ENCODE data around the gene SF3B6. TPM values are rescaled to one million over a fixed set of nuclear protein-coding genes. Genes with fewer than 3 reads are reported as not detected.

The SF3B6 gene
- total and polyA plus RNA-seq, 2 experiments from 2014 or later = 140 to 565 TPM

DNA sequence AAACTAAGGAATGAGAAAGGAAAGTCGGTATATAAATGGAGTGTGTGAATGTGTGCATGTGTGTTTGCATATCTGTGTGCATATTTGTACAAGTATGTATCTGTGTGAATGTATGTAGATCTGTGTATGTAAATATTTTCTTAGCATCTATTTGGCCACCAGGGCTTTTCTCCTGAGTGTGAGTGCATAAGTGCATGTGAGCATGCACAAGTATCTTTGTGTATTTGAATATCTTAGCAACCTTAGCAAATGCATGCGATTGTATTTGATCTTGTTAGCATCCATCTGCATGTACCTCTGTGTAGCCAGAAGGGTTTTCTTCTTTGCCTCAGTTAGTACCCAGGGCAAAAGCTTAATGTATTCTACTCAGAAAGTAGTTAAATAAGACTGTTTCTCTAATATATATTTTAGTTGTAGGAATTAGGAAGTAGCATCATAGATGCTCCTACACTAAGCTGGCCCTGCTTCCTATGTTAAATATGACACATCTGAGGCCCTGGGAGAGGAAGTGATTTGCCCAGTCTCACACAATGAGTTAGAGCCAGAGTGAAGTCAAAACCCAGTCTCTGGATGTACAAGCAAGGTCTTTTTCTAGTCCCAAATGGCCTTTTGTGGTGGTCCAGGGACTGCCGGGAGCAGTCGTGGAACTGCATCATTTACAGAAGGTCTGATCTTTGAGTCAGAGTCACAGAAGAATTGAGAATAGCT lies 17.4 kb downstream of the SF3B6 start (continued):
- TF ChIP-seq ZNF462 (CRISPR knock-in tag; IDR thresholded peaks at IDR 0.05) (no peak), POLR2AphosphoS5 (IDR thresholded peaks at IDR 0.05; ENCODE audit: low read depth) (no peak), JUNB (IDR thresholded peaks at IDR 0.05; ENCODE audit: unreplicated experiment) (no peak), ZNF114 (CRISPR knock-in tag; IDR thresholded peaks at IDR 0.05) (no peak), EZH2phosphoT487 (IDR thresholded peaks at IDR 0.05; ENCODE audit: unreplicated experiment) (no peak), EZH2 (IDR thresholded peaks at IDR 0.05; ENCODE audit: low read depth, unreplicated experiment) (no peak), NANOG (IDR thresholded peaks at IDR 0.05; ENCODE audit: borderline replicate concordance) (no peak), CREB1 (CRISPR knock-in tag; IDR thresholded peaks at IDR 0.05; ENCODE audit: low read depth) (no peak), STAT1 (IDR thresholded peaks at IDR 0.05; ENCODE audit: unreplicated experiment) (no peak)
- TF ChIP-seq, protein P1, sequence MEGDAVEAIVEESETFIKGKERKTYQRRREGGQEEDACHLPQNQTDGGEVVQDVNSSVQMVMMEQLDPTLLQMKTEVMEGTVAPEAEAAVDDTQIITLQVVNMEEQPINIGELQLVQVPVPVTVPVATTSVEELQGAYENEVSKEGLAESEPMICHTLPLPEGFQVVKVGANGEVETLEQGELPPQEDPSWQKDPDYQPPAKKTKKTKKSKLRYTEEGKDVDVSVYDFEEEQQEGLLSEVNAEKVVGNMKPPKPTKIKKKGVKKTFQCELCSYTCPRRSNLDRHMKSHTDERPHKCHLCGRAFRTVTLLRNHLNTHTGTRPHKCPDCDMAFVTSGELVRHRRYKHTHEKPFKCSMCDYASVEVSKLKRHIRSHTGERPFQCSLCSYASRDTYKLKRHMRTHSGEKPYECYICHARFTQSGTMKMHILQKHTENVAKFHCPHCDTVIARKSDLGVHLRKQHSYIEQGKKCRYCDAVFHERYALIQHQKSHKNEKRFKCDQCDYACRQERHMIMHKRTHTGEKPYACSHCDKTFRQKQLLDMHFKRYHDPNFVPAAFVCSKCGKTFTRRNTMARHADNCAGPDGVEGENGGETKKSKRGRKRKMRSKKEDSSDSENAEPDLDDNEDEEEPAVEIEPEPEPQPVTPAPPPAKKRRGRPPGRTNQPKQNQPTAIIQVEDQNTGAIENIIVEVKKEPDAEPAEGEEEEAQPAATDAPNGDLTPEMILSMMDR (conservative IDR thresholded peaks at IDR 0.05; ENCODE audit: low read depth in 2 of 2) = no peak
- TF ChIP-seq, protein P2, sequence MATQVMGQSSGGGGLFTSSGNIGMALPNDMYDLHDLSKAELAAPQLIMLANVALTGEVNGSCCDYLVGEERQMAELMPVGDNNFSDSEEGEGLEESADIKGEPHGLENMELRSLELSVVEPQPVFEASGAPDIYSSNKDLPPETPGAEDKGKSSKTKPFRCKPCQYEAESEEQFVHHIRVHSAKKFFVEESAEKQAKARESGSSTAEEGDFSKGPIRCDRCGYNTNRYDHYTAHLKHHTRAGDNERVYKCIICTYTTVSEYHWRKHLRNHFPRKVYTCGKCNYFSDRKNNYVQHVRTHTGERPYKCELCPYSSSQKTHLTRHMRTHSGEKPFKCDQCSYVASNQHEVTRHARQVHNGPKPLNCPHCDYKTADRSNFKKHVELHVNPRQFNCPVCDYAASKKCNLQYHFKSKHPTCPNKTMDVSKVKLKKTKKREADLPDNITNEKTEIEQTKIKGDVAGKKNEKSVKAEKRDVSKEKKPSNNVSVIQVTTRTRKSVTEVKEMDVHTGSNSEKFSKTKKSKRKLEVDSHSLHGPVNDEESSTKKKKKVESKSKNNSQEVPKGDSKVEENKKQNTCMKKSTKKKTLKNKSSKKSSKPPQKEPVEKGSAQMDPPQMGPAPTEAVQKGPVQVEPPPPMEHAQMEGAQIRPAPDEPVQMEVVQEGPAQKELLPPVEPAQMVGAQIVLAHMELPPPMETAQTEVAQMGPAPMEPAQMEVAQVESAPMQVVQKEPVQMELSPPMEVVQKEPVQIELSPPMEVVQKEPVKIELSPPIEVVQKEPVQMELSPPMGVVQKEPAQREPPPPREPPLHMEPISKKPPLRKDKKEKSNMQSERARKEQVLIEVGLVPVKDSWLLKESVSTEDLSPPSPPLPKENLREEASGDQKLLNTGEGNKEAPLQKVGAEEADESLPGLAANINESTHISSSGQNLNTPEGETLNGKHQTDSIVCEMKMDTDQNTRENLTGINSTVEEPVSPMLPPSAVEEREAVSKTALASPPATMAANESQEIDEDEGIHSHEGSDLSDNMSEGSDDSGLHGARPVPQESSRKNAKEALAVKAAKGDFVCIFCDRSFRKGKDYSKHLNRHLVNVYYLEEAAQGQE (IDR thresholded peaks at IDR 0.05; ENCODE audit: unreplicated experiment) = no peak
